GM08714 (cell line): ENCODE measurements around the gene PRSS37.
"Not testable (repeated sequence)": the region's sequence is repeated elsewhere in the genome, so short reads cannot be mapped to it uniquely, and the experiment has no call there.

Experiments
- H3K4me3 ChIP-seq: fragments of 200-500 bp; sonication (Bioruptor generic); 2 replicates; pipeline ENCODE4 v1.5.1; 2014; ENCODE audit warnings: mild to moderate bottlenecking, low read length, inconsistent platforms
- ZNF274 ChIP-seq: IDR thresholded peaks from 2 replicates; pipeline ENCODE4 v1.6.1; 2012; ENCODE audit warnings: mild to moderate bottlenecking, low read depth, low read length

The PRSS37 gene

DNA sequence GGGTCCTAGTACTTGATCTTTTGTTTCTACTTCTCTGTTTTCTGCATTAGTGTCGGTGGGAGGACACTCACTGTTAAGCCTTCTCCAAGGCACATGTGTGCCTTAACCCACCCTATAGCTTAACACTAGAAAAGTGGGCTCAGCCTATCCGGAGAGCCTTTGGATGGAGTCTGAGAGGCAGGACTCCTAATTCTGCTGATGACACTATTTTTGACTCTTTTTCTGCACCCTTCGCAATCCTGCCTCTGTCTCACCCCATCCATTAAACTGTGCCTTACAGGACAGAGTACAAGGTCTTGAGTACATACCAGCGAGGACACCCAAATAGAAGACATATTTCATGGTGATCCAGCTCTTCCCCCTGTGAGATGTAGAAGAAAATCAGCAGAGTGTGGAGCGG lies 577 bp downstream of the PRSS37 start:
- H3K4me3 ChIP-seq = no peak overlapping the region
- no peak for TF ChIP-seq ZNF274

DNA sequence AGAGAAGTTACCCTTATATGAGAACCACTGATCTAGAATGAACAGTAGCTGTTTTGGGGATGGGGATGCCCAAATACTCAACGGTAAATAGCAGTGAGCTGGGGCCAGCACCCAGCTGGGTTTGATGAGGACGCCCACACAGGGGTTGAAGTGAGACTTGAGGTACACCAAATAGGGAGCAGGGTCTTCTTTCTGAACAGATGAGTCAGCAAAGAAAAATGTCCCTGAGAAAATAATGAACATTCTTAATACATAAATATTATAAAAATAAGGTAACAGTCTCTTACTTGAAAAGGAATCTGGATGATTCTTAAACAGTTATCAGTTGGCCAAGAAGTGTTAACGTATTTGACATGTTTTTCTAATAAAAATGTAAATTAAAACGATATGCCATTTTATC lies 2.0 kb downstream of the PRSS37 start:
- no peak overlapping the region for H3K4me3 ChIP-seq
- no peak for TF ChIP-seq ZNF274

DNA sequence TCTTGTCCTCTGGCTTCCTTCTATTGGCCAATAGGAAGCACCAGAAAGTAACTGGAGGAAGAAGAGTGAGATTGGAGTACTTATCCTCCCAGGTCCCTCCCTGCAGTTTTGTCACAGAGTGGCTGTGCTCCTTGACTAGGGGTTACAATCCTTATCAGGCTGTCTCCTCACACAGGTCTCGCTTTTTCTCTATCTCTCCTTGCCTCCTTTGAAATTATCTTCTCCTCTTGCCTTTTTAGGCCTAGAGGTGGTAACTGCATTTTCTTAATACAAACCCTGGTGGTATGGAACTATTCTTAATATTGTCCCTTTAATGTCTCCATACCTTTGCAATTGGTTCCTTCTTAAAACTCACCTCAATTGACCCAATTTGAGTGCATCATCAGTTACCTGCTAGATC lies 2.7 kb downstream of the PRSS37 start:
- H3K4me3 ChIP-seq = no peak overlapping the region
- TF ChIP-seq ZNF274 = no peak

DNA sequence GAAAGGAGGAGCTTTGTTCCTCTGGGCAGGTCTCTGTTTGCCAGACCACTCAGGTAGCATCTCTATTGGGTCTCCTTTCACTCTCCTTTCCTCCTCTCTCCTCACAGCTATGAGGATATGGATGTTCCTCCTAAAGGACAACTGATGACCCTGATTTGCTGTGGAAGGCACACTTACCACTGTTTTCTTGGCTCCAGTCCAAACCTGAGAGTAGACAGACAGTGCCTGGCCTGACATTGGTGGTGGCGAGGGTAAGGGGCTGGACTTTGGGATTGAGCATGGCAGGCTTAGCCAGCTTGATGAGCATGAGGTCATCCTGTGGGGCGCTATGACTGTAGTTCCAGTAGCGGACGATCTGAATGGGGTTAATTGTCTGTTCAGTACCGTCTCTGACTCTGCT lies 3.6 kb downstream of the PRSS37 start:
- no peak for TF ChIP-seq ZNF274
- H3K4me3 ChIP-seq = no peak overlapping the region

DNA sequence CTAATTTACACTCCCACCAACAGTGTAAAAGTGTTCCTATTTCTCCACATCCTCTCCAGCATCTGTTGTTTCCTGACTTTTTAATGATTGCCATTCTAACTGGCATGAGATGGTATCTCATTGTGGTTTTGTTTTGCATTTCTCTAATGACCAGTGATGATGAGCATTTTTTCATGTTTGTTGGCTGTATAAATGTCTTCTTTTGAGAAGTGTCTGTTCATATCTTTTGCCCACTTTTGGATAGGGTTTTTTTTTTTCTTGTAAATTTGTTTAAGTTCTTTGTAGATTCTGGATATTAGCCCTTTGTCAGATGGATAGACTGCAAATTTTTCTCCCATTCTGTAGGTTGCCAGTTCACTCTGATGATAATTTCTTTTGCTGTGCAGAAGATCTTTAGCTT lies 18.9 kb downstream of the PRSS37 start:
- H3K4me3 ChIP-seq = not testable (repeated sequence)

DNA sequence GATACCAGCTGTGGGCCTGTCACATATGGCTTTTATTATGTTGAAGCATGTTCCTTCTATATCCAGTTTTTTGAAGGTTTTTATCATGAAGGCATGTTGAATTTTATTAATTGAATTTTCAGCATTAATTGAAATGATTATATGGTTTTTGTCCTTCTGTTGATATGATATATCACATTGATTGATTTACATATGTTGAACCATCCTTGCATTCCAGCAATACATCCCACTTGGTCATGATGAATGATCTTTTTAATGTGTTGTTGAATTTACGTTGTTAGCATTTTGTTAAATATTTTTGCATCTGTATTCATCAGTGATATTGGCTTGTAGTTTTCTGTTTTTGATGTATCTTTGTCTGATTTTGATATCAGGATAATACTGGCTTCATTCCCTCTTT lies 21.2 kb downstream of the PRSS37 start:
- H3K4me3 ChIP-seq = no peak overlapping the region
- no peak for TF ChIP-seq ZNF274

DNA sequence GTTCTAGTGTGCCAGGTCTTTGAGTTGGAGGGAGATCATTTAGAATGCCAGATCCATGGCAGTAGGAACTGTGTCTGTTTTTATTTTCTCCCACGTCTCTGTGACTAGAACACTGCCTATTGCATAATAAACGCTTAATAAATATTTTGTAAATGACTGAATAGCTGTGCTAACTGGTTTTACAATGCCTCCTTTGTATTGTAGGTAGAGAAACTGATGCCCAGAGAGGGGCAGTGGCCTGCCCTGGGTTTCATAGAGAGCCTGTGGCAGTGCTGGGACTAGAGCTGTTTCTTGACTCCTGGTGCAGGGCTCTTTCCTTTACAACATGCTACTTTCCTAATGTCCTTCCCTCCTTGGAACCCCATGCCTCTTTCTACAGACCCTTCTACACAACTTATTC lies 48.8 kb downstream of the PRSS37 start:
- no peak overlapping the region for H3K4me3 ChIP-seq
- no peak for TF ChIP-seq ZNF274

DNA sequence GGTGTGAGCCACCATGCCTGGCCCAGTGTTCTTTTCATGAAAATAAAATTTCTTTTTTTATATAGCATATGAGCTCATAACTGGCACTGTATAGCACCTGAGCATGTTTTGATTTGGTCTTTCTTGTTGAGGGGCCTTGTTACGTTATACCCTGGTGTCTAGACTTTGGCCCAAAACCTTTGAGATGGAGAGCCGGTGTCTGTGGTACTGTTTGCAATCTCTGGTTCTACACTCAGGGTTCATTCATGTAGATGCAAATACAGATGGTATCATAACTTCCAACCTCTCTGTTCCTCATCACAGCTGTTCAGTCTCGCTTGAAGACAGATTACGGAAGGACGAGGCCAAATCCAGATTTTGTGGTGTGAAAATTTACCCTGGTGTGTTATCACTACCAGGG lies 51.4 kb downstream of the PRSS37 start, which contains the start of gene TAS2R5:
TSS of gene TAS2R5 (plus strand) at position 301 of the 400 bp plus-strand sequence. CDS start 145 bp downstream, outside the sequence.
- no peak within 1 kb of the TSS for H3K4me3 ChIP-seq
- no peak for TF ChIP-seq ZNF274

DNA sequence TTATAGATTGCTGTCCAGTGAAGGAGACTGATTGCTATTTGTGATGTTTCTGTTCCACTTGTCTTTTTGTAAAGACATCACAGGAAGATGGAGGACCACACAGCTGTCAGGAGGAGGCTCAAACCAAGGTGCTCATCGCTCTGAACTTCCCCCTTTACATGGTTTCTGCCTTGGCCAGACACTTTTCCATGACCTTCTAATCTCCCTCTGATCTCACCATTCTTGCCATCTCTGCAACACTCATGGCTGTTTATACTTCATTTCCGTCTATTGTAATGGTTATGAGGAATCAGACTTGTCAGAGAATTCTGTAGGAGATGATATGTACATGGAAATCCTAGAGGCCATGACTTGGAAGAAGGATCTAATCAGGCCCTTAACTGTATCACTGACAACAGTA lies 53.0 kb downstream of the PRSS37 start:
- no peak for TF ChIP-seq ZNF274
- no peak overlapping the region for H3K4me3 ChIP-seq
